Measurements from ENCODE around the gene UCK1.

UCK1 gene

GRCh38 chr9:131522257-131523085 is 8.6 kb downstream of the UCK1 start:
- Histone ChIP-seq H3K27ac (ENCODE audit: low read length) (no peak overlapping the region), H4K20me1 (ENCODE audit: insufficient read depth, low read length) (peaks cover 7% of the 10 kb centered on the region; the same call in 1 of the 2 replicates), H3K4me2 (ENCODE audit: insufficient read depth, low read length) (no peak overlapping the region), H2AFZ (ENCODE audit: low read depth, low read length) (no peak overlapping the region), H3K9me3 (ENCODE audit: insufficient read depth, low read length, severe bottlenecking) (no peaks in the 10 kb centered on the region), H3K36me3 (ENCODE audit: insufficient read depth, low read length) (peaks cover 92% of the 10 kb centered on the region), H3K4me1 (ENCODE audit: insufficient read depth, low read length) (no peaks in the 10 kb centered on the region), H3K79me2 (ENCODE audit: insufficient read depth, low read length) (no peaks in the 10 kb centered on the region), H3K27me3 (ENCODE audit: insufficient read depth, low read length, poor library complexity) (no peaks in the 10 kb centered on the region), H3K9ac (ENCODE audit: low read depth, low read length) (no peak overlapping the region), H3K4me3 (ENCODE audit: low read depth in 1 of 2, low read length in 2 of 2) (no peak overlapping the region)
- TF ChIP-seq CTCF (IDR thresholded peaks at IDR 0.05; ENCODE audit: borderline replicate concordance, extremely low read depth, low read length, poor library complexity, severe bottlenecking) (no peak), EZH2 (IDR thresholded peaks at IDR 0.05; ENCODE audit: borderline replicate concordance, low read depth, low read length, severe bottlenecking) (no peak)
- DNase-seq (no peak), ATAC-seq (ENCODE audit: insufficient read depth, low read depth) (peak; percentile 16; the same call in 1 of the 3 replicates)

GRCh38 chr9:131521822-131522221 is 9.2 kb downstream of the UCK1 start:
- Histone ChIP-seq H3K79me2 (ENCODE audit: insufficient read depth, low read length) (no peaks in the 10 kb centered on the region), H3K9ac (ENCODE audit: low read depth, low read length) (no peak overlapping the region), H3K27me3 (ENCODE audit: insufficient read depth, low read length, poor library complexity) (no peaks in the 10 kb centered on the region), H4K20me1 (ENCODE audit: insufficient read depth, low read length) (peaks cover 7% of the 10 kb centered on the region; the same call in 1 of the 2 replicates), H3K4me1 (ENCODE audit: insufficient read depth, low read length) (no peaks in the 10 kb centered on the region), H3K36me3 (ENCODE audit: insufficient read depth, low read length) (peaks cover 90% of the 10 kb centered on the region), H3K9me3 (ENCODE audit: insufficient read depth, low read length, severe bottlenecking) (no peaks in the 10 kb centered on the region), H3K4me3 (ENCODE audit: low read depth in 1 of 2, low read length in 2 of 2) (no peak overlapping the region), H2AFZ (ENCODE audit: low read depth, low read length) (no peak overlapping the region), H3K4me2 (ENCODE audit: insufficient read depth, low read length) (no peak overlapping the region), H3K27ac (ENCODE audit: low read length) (no peak overlapping the region)
- DNase-seq (no peak), ATAC-seq (ENCODE audit: insufficient read depth, low read depth) (no peak)
- TF ChIP-seq EZH2 (IDR thresholded peaks at IDR 0.05; ENCODE audit: borderline replicate concordance, low read depth, low read length, severe bottlenecking) (no peak), CTCF (IDR thresholded peaks at IDR 0.05; ENCODE audit: borderline replicate concordance, extremely low read depth, low read length, poor library complexity, severe bottlenecking) (no peak)

GRCh38 chr9:131521203-131521602 is 9.9 kb downstream of the UCK1 start:
- H4K20me1 ChIP-seq (ENCODE audit: insufficient read depth, low read length) = peaks cover 5% of the 10 kb centered on the region; the same call in 1 of the 2 replicates
- no peaks in the 10 kb centered on the region for H3K4me1 ChIP-seq (ENCODE audit: insufficient read depth, low read length)
- H3K9me3 ChIP-seq (ENCODE audit: insufficient read depth, low read length, severe bottlenecking) = no peaks in the 10 kb centered on the region
- H3K9ac ChIP-seq (ENCODE audit: low read depth, low read length) = no peak overlapping the region
- no peak overlapping the region for H3K4me3 ChIP-seq (ENCODE audit: low read depth in 1 of 2, low read length in 2 of 2)
- H3K27me3 ChIP-seq (ENCODE audit: insufficient read depth, low read length, poor library complexity) = no peaks in the 10 kb centered on the region
- DNase-seq (no peak), ATAC-seq (ENCODE audit: insufficient read depth, low read depth) (no peak)
- H2AFZ ChIP-seq (ENCODE audit: low read depth, low read length) = no peak overlapping the region
- H3K27ac ChIP-seq (ENCODE audit: low read length) = no peak overlapping the region
- peaks cover 90% of the 10 kb centered on the region for H3K36me3 ChIP-seq (ENCODE audit: insufficient read depth, low read length)
- no peaks in the 10 kb centered on the region for H3K79me2 ChIP-seq (ENCODE audit: insufficient read depth, low read length)
- no peak for TF ChIP-seq CTCF (IDR thresholded peaks at IDR 0.05; ENCODE audit: borderline replicate concordance, extremely low read depth, low read length, poor library complexity, severe bottlenecking)
- no peak for TF ChIP-seq EZH2 (IDR thresholded peaks at IDR 0.05; ENCODE audit: borderline replicate concordance, low read depth, low read length, severe bottlenecking)
- no peak overlapping the region for H3K4me2 ChIP-seq (ENCODE audit: insufficient read depth, low read length)
